MM.1S (cell line): Measurements from ENCODE around the gene PEX14.

ENCODE experiments used
- EZH2 ChIP-seq: fragments of 300-600 bp; sonication (generic); optimal IDR thresholded peaks from 2 replicates; pipeline ENCODE3; 2017; ENCODE audit warnings: low read depth, mild to moderate bottlenecking, antibody characterized with exemption, low read length, mixed read lengths
- EZH2phosphoT487 ChIP-seq: fragments of 300-600 bp; sonication (generic); IDR thresholded peaks from 2 replicates; pipeline ENCODE4 v1.6.1; 2018; ENCODE audit warnings: antibody characterized with exemption, low read length
- TF ChIP-seq, protein P1 (sequence below): fragments of 300-600 bp; sonication (generic); IDR thresholded peaks from 2 replicates; pipeline ENCODE4 v1.5.1; 2016; ENCODE audit warnings: antibody characterized with exemption, low read length, mixed read lengths

DNA sequence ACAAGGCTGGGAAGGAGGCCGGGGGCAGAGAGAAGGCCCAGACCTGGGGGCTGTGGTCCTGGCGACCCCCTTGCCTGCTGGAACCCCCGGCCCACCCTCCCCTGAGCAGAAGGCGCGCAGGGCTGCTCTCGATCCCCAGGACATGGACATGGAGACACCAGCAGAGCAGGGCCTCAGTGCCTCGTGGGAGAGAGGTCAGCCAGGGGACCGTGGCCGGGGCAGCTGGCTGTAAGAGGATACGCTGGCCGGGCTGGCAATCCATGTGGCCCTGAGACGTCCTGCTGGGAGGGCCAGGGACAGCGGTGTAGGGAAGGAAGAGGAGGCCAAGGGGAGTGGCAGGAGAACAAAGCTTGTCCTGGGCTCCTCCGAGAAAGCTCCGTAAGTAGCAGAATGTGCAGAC is 189.5 kb downstream of the PEX14 start:
- TF ChIP-seq, protein P1, sequence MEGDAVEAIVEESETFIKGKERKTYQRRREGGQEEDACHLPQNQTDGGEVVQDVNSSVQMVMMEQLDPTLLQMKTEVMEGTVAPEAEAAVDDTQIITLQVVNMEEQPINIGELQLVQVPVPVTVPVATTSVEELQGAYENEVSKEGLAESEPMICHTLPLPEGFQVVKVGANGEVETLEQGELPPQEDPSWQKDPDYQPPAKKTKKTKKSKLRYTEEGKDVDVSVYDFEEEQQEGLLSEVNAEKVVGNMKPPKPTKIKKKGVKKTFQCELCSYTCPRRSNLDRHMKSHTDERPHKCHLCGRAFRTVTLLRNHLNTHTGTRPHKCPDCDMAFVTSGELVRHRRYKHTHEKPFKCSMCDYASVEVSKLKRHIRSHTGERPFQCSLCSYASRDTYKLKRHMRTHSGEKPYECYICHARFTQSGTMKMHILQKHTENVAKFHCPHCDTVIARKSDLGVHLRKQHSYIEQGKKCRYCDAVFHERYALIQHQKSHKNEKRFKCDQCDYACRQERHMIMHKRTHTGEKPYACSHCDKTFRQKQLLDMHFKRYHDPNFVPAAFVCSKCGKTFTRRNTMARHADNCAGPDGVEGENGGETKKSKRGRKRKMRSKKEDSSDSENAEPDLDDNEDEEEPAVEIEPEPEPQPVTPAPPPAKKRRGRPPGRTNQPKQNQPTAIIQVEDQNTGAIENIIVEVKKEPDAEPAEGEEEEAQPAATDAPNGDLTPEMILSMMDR = no peak
- TF ChIP-seq EZH2 (no peak), EZH2phosphoT487 (no peak)
